NCI-H510A (cell line): ENCODE results near the gene ALKBH5.

ENCODE experiments used
- DNase-seq: peaks from one replicate; lab custom pipeline; 2025; lab: John Stamatoyannopoulos, UW

The ALKBH5 gene

GRCh38 chr17:18158022-18158600 is 25.5 kb upstream of the ALKBH5 start:
- no peak for DNase-seq

DNA sequence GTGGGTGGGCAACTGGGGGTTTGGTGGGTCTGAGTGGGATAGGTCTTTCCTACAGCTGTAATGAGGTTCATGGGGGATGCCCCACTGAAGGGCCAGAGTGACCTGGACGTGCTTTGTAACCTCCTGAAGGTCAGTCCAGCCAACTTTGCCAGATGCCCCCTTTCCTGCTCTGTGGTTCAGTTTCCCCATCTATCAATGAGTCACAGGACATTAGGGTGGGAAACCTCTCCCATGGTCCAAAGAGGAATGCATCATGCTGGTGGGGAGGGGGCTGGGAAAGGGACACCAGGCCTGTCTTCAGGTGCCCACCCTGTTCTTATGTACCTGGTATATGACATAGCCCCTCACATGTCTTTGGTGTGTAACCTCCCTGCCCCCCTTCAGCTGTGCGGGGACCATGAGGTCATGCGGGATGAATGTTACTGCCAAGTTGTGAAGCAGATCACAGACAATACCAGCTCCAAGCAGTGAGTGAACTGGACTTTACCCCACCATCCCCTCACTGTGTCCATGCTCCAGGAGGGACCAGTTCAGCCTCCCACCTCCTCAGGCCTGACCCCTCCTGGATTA is 24.0 kb upstream of the ALKBH5 start:
- DNase-seq: no peak

DNA sequence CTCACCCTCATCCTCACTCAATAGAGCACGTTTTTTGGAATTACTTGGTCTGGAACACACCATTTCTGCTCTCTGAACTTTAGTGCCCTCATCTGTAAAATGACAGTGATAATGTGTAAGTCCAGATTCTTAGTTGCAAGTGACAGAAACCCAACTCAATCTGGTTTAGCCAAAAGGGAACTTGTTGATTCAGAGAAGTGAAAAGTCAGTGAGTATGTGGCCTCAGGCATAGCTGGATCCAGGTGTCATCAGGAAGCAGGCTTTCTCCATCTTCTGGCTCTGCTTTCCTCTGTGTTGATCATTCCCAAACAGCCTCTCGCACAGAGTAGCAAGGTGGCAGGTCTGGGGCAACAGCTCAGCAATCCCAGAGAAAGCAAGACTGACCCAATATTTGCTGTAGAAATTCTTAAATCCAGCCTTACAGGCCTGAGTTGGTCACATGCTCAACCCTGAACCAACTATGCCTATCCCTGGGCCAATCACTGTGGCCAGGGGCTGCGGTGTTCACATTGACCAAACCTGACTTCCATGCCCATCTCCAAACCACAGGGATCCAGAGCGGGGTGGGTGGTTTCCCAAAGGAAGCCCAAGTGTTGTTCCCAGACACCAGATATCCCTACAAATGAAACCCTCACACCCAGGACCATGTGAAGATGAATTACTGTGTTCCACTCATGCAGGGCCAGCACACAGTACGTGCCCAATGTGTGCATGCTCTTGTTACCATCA is 23.3 kb upstream of the ALKBH5 start:
- no peak for DNase-seq

GRCh38 chr17:18161207-18162145 is 22.2 kb upstream of the ALKBH5 start:
- DNase-seq: no peak

DNA sequence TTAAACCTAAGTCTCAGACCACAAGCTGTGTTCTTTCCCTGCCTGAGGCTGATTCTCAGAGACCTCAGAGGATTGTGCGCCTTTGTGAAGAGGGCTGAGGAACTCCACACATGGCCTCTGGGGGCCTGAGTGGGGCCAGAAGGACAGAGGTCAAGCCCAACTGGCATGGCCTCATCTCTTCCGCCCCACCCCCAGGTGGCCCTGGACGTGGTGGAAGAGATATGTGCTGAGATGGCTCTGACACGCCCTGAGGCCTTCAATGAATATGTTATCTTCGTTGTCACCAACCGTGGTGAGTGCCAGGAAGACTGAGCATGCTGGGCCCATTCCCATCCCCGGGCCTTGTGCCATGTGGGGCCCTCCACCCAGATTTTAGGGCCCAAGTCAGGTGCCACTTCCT is 20.1 kb upstream of the ALKBH5 start:
- no peak for DNase-seq

GRCh38 chr17:18166894-18167293 is 16.7 kb upstream of the ALKBH5 start:
- no peak for DNase-seq

- peak; percentile 59 for DNase-seq
These were observed 16.2 kb upstream of the ALKBH5 start for GRCh38 chr17:18167421-18167820.

- no peak for DNase-seq
These were observed 10.9 kb upstream of the ALKBH5 start for GRCh38 chr17:18172531-18173278.

GRCh38 chr17:18173740-18174139 is 9.9 kb upstream of the ALKBH5 start:
- no peak for DNase-seq

GRCh38 chr17:18176176-18176575 is 7.5 kb upstream of the ALKBH5 start:
- no peak for DNase-seq

DNA sequence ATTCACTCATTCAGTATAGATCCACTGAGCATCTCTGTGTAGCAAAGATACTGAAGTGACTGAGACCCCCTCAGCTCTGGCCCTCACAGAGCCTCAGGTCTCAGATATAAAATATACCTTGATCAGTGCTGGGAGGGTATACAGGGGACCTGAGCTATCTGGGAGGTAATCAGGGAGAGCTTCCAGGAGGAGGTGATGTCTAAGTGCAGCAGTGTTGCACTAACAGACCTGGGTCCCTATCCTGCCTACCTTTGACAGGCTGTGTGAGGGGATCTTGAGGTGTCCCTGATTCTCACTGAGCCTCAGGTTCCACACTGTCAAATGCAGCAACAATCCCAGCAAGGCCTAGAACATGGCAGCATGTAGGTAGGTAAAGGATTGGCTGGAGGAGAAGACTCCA is 6.5 kb upstream of the ALKBH5 start:
- DNase-seq: no peak

GRCh38 chr17:18177722-18178121 is 5.9 kb upstream of the ALKBH5 start:
- DNase-seq: no peak

DNA sequence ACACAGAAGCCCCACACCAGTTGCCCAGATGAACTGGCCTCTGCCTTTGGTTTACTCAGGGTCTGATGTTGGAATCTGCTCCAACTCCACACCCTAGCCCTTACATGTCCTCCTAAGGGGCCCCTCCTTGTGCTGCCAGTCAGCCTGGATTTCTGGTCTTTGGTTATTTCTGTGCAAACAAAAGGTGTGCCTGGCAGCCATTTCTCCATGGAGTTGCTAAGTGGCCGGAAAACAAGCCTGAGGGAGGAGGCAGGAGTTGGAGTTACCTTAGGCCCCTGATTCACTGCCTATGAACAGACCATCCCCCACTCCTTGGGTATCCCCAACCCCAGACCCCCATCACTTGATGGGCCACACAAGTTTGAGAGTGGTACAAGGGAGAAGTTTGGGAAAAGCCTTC is 4.4 kb upstream of the ALKBH5 start:
- no peak for DNase-seq

- DNase-seq: no peak
These were observed 3.8 kb upstream of the ALKBH5 start for GRCh38 chr17:18179804-18180203.

GRCh38 chr17:18181358-18181757 is 2.3 kb upstream of the ALKBH5 start:
- no peak for DNase-seq

GRCh38 chr17:18182110-18182977 is 1.3 kb upstream of the ALKBH5 start:
- no peak for DNase-seq

- peak; percentile 57 for DNase-seq
These were observed 672 bp upstream of the ALKBH5 start for GRCh38 chr17:18182978-18183333.

DNA sequence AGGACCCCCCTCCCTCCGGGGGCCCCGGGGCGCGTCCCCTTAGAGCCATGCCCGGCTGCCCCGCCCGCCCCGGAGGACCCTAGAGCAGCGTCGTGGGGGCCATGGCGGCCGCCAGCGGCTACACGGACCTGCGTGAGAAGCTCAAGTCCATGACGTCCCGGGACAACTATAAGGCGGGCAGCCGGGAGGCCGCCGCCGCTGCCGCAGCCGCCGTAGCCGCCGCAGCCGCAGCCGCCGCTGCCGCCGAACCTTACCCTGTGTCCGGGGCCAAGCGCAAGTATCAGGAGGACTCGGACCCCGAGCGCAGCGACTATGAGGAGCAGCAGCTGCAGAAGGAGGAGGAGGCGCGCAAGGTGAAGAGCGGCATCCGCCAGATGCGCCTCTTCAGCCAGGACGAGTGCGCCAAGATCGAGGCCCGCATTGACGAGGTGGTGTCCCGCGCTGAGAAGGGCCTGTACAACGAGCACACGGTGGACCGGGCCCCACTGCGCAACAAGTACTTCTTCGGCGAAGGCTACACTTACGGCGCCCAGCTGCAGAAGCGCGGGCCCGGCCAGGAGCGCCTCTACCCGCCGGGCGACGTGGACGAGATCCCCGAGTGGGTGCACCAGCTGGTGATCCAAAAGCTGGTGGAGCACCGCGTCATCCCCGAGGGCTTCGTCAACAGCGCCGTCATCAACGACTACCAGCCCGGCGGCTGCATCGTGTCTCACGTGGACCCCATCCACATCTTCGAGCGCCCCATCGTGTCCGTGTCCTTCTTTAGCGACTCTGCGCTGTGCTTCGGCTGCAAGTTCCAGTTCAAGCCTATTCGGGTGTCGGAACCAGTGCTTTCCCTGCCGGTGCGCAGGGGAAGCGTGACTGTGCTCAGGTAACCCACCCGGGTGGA is 759 bp downstream of the ALKBH5 start:
- peak; percentile 23 for DNase-seq

GRCh38 chr17:18185391-18185790 is 1.8 kb downstream of the ALKBH5 start:
- no peak for DNase-seq
